ENCODE data around the gene A3GALT2. TPM values are rescaled to one million over a fixed set of nuclear protein-coding genes. Genes with fewer than 3 reads are reported as not detected.

A3GALT2 gene
- total RNA-seq, 2 donors from 2014 or later, result not detected

GRCh38 chr1:33358114-33358794 is 37.4 kb upstream of the A3GALT2 start:
- H3K9ac ChIP-seq (ENCODE audit: low read depth in 2 of 2, low read length in 2 of 2), result no peak overlapping the region
- no peak for TF ChIP-seq CTCF (IDR thresholded peaks at IDR 0.05)
- no peaks in the 10 kb centered on the region for H3K9me3 ChIP-seq
- no peaks in the 10 kb centered on the region for H3K27me3 ChIP-seq
- no peak overlapping the region for H3K27ac ChIP-seq
- intact Hi-C loops (cut with DNase I), result no loop called here
- H3K36me3 ChIP-seq, result no peaks in the 10 kb centered on the region
- no peaks in the 10 kb centered on the region for H3K4me1 ChIP-seq
- H3K4me3 ChIP-seq, result no peak overlapping the region
- no peak for DNase-seq

DNA sequence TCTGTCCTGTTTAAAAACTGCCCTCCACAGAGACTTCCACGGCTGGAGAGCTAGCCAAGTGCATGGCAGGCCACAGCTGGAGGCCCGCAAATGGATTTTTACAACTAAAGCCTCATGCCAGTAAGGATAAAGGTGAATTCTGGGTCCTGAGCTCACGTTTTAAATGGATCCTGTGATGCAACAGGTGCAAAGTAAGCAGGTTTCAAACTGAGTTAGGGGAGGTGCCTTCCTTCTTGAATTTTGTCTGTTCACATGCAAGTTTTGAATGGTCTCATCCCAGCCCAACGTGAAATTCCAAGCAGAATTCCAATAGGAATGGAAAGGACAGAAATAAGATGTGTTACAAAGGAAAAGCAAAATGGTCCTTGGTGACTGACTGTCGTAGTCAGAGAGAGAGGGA is 36.2 kb upstream of the A3GALT2 start:
- no peaks in the 10 kb centered on the region for H3K36me3 ChIP-seq
- intact Hi-C loops (cut with DNase I), result no loop called here
- no peak overlapping the region for H3K9ac ChIP-seq (ENCODE audit: low read depth in 2 of 2, low read length in 2 of 2)
- DNase-seq, result no peak
- no peak overlapping the region for H3K27ac ChIP-seq
- H3K4me1 ChIP-seq, result no peaks in the 10 kb centered on the region
- TF ChIP-seq CTCF (IDR thresholded peaks at IDR 0.05), result no peak
- H3K4me3 ChIP-seq, result no peak overlapping the region
- H3K9me3 ChIP-seq, result no peaks in the 10 kb centered on the region
- H3K27me3 ChIP-seq, result no peaks in the 10 kb centered on the region

- H3K9ac ChIP-seq (ENCODE audit: low read depth in 2 of 2, low read length in 2 of 2), result no peak overlapping the region
- intact Hi-C loops (cut with DNase I), result no loop called here
- no peak for DNase-seq
- H3K27ac ChIP-seq, result no peak overlapping the region
- TF ChIP-seq CTCF (IDR thresholded peaks at IDR 0.05), result no peak
- H3K27me3 ChIP-seq, result no peaks in the 10 kb centered on the region
- no peaks in the 10 kb centered on the region for H3K9me3 ChIP-seq
- no peak overlapping the region for H3K4me3 ChIP-seq
- H3K36me3 ChIP-seq, result no peaks in the 10 kb centered on the region
- H3K4me1 ChIP-seq, result peaks cover 4% of the 10 kb centered on the region
Measured at GRCh38 chr1:33354707-33355316, 33.9 kb upstream of the A3GALT2 start.

GRCh38 chr1:33353531-33353930 is 32.6 kb upstream of the A3GALT2 start:
- H3K36me3 ChIP-seq, result no peaks in the 10 kb centered on the region
- H3K27me3 ChIP-seq, result no peaks in the 10 kb centered on the region
- H3K9ac ChIP-seq (ENCODE audit: low read depth in 2 of 2, low read length in 2 of 2), result no peak overlapping the region
- intact Hi-C loops (cut with DNase I), result no loop called here
- no peak for TF ChIP-seq CTCF (IDR thresholded peaks at IDR 0.05)
- H3K4me3 ChIP-seq, result no peak overlapping the region
- no peak overlapping the region for H3K27ac ChIP-seq
- H3K9me3 ChIP-seq, result no peaks in the 10 kb centered on the region
- no peak for DNase-seq
- peaks cover 4% of the 10 kb centered on the region for H3K4me1 ChIP-seq

- H3K4me1 ChIP-seq, result peaks cover 13% of the 10 kb centered on the region
- no peaks in the 10 kb centered on the region for H3K36me3 ChIP-seq
- H3K9ac ChIP-seq (ENCODE audit: low read depth in 2 of 2, low read length in 2 of 2), result no peak overlapping the region
- H3K9me3 ChIP-seq, result no peaks in the 10 kb centered on the region
- no peak overlapping the region for H3K4me3 ChIP-seq
- H3K27me3 ChIP-seq, result no peaks in the 10 kb centered on the region
- no peak for DNase-seq
- no peak for TF ChIP-seq CTCF (IDR thresholded peaks at IDR 0.05)
- H3K27ac ChIP-seq, result no peak overlapping the region
- intact Hi-C loops (cut with DNase I), result no loop called here
Measured at GRCh38 chr1:33351281-33351660, 30.4 kb upstream of the A3GALT2 start.

Data from colonic mucosa (tissue), 4 donors.